CD8-positive, alpha-beta memory T cell (primary cell): ENCODE results near the gene NCOA7. TPM values are rescaled to one million over a fixed set of nuclear protein-coding genes. Genes with fewer than 3 reads are reported as not detected.

Experiments
- CTCF ChIA-PET: fragments of 350-600 bp; sonication (Branson Sonifier 250); formaldehyde crosslinking; loops from one replicate; lab custom pipeline; 2021; ENCODE audit warnings: antibody characterized with exemption; lab: Charles Lee
- POLR2A ChIA-PET: fragments of 350-600 bp; sonication (Branson Sonifier 250); formaldehyde crosslinking; loops from one replicate; lab custom pipeline; 2021; ENCODE audit warnings: antibody characterized with exemption; lab: Charles Lee
- DNase-seq, 5 donors: peaks; one replicate each; pipeline versions ENCODE4 v3.0.0 to v3.0.0-alpha.2; 2020 to 2022; ENCODE audit warnings: mixed read lengths in 1 of 5
- H3K27ac ChIP-seq: one replicate; pipeline ENCODE4 v1.7.0; 2013; ENCODE audit warnings: low read depth, mild to moderate bottlenecking, low read length, moderate library complexity
- H3K27me3 ChIP-seq: 2 replicates; pipeline ENCODE4 v1.7.0; 2013; ENCODE audit warnings: low read length, mild to moderate bottlenecking; ENCODE audit not compliant: insufficient read depth, poor library complexity, severe bottlenecking
- H3K36me3 ChIP-seq: 2 replicates; pipeline ENCODE4 v1.7.0; 2013; ENCODE audit warnings: mild to moderate bottlenecking, low read length, moderate library complexity; ENCODE audit not compliant: insufficient read depth
- H3K4me1 ChIP-seq: 2 replicates; pipeline ENCODE4 v1.7.0; 2013; ENCODE audit warnings: mild to moderate bottlenecking, low read length, moderate library complexity; ENCODE audit not compliant: insufficient read depth
- H3K4me3 ChIP-seq: 2 replicates; pipeline ENCODE4 v1.7.0; 2013; ENCODE audit warnings: mild to moderate bottlenecking, low read length
- H3K9me3 ChIP-seq: 2 replicates; pipeline ENCODE4 v1.7.0; 2013; ENCODE audit warnings: mild to moderate bottlenecking, low read length
- H3K27ac Mint-ChIP-seq, 8 donors: one replicate each; pipeline ENCODE4 v1.8.0; 2020 to 2021; ENCODE audit warnings: mixed read lengths in 8 of 8, mild to moderate bottlenecking in 6 of 8, inconsistent platforms in 3 of 8, moderate library complexity in 3 of 8
- H3K27me3 Mint-ChIP-seq, 2 donors: one replicate each; pipeline ENCODE4 v1.8.0; 2020 to 2021; ENCODE audit warnings: mixed read lengths in 2 of 2, mild to moderate bottlenecking in 1 of 2, moderate library complexity in 1 of 2
- H3K36me3 Mint-ChIP-seq, 3 donors: one replicate each; pipeline ENCODE4 v1.8.0; 2020 to 2021; ENCODE audit warnings: mixed read lengths in 3 of 3, inconsistent platforms in 1 of 3, mild to moderate bottlenecking in 1 of 3
- H3K4me1 Mint-ChIP-seq, 3 donors: one replicate each; pipeline ENCODE4 v1.8.0; 2020 to 2021; ENCODE audit warnings: mixed read lengths in 3 of 3, inconsistent platforms in 1 of 3, mild to moderate bottlenecking in 1 of 3
- H3K4me3 Mint-ChIP-seq, 7 donors: one replicate each; pipeline ENCODE4 v1.8.0; 2020 to 2021; ENCODE audit warnings: mixed read lengths in 7 of 7, mild to moderate bottlenecking in 6 of 7, moderate library complexity in 4 of 7, inconsistent platforms in 2 of 7
- H3K9me3 Mint-ChIP-seq, 5 donors: one replicate each; pipeline ENCODE4 v1.8.0; 2020 to 2022; ENCODE audit warnings: mixed read lengths in 5 of 5, mild to moderate bottlenecking in 3 of 5, moderate library complexity in 2 of 5, inconsistent platforms in 1 of 5
- polyA plus RNA-seq: library from polyadenylated mRNA; unstranded; fragments of 300-500 nt; fragmentation: Illumina TruSeq; gene quantifications from one replicate; pipeline ENCODE4 v1.2.3, GENCODE V29; 2021
- total RNA-seq, 2 experiments: library from RNA; stranded (reverse); gene quantifications; one replicate each; pipeline ENCODE4 v1.2.3, GENCODE V29; 2021

NCOA7 gene
- total and polyA plus RNA-seq, 3 experiments from 2014 or later: 38.3 to 62.5 (median 54.7) TPM

- ChIA-PET CTCF (interaction anchor here (0.8 to 6.1 kb wide), 26 partner anchors 8 to 1477 kb away, joined by 3 to 103 read pairs (median 9); partner anchors contain the start of genes HINT3, RNF146 and TRMT11), POLR2A (interaction anchor here (0.6 to 4.6 kb wide), 10 partner anchors 9 to 488 kb away, joined by 3 to 188 read pairs (median 18); partner anchors contain the start of genes HDDC2, HINT3 and TRMT11)
- H3K9me3 Mint-ChIP-seq: no peaks in the 10 kb centered on the region
- peaks cover 0 to 19% (median 3%) of the 10 kb centered on the region in 3 donors for H3K36me3 Mint-ChIP-seq
- no peaks in the 10 kb centered on the region for H3K36me3 ChIP-seq
- H3K27ac ChIP-seq: peak overlapping the region; percentile 84
- H3K4me3 Mint-ChIP-seq: peak overlapping the region; percentile 93 to 98 (median 95)
- peak in 3 of 5 donors; percentile 26 to 67 (median 60) for DNase-seq
- H3K27me3 ChIP-seq: no peaks in the 10 kb centered on the region
- peak overlapping the region; percentile 97 to 100 (median 98) for H3K27ac Mint-ChIP-seq
- H3K27me3 Mint-ChIP-seq: peaks cover 0 to 1% of the 10 kb centered on the region in 2 donors
- H3K9me3 ChIP-seq: no peaks in the 10 kb centered on the region
- H3K4me1 ChIP-seq: peaks cover 38% of the 10 kb centered on the region
- peaks cover 50 to 59% (median 54%) of the 10 kb centered on the region in 3 donors for H3K4me1 Mint-ChIP-seq
- peak overlapping the region; percentile 69 for H3K4me3 ChIP-seq
Measured at GRCh38 chr6:125789576-125790357, 993 bp upstream of the NCOA7 start.

- POLR2A ChIA-PET: interaction anchor here (0.6 to 4.6 kb wide), 23 partner anchors 10 to 487 kb away, joined by 3 to 188 read pairs (median 4); partner anchors contain the start of genes HEY2, HINT3 and TRMT11
- Histone ChIP-seq H3K27ac (peak overlapping the region; percentile 84), H3K9me3 (no peaks in the 10 kb centered on the region), H3K36me3 (no peaks in the 10 kb centered on the region), H3K4me1 (peaks cover 42% of the 10 kb centered on the region), H3K27me3 (no peaks in the 10 kb centered on the region), H3K4me3 (peak overlapping the region; percentile 71)
- peak overlapping the region; percentile 91 to 100 (median 95) for H3K4me3 Mint-ChIP-seq
- H3K27me3 Mint-ChIP-seq: peaks cover 0 to 1% of the 10 kb centered on the region in 2 donors
- peak overlapping the region; percentile 75 to 97 (median 88) for H3K27ac Mint-ChIP-seq
- H3K36me3 Mint-ChIP-seq: peaks cover 0 to 20% (median 3%) of the 10 kb centered on the region in 3 donors
- peaks cover 56 to 72% (median 63%) of the 10 kb centered on the region in 3 donors for H3K4me1 Mint-ChIP-seq
- CTCF ChIA-PET: interaction anchor here (0.6 to 6.1 kb wide), 35 partner anchors 8 to 488 kb away, joined by 3 to 103 read pairs (median 8); partner anchors contain the start of genes HINT3 and TRMT11
- H3K9me3 Mint-ChIP-seq: no peaks in the 10 kb centered on the region
- peak in 3 of 5 donors; percentile 47 to 58 (median 51) for DNase-seq
Measured at GRCh38 chr6:125791151-125791819, 525 bp downstream of the NCOA7 start.

GRCh38 chr6:125791820-125792165, 1.0 kb downstream of the NCOA7 start:
- Mint-ChIP-seq H3K4me3 (peak overlapping the region; percentile 91 to 100 (median 95)), H3K36me3 (peaks cover 0 to 21% (median 3%) of the 10 kb centered on the region in 3 donors), H3K27ac (peak overlapping the region; percentile 75 to 97 (median 88)), H3K4me1 (peaks cover 56 to 72% (median 64%) of the 10 kb centered on the region in 3 donors), H3K27me3 (peaks cover 0 to 1% of the 10 kb centered on the region in 2 donors), H3K9me3 (no peaks in the 10 kb centered on the region)
- DNase-seq: no peak
- CTCF ChIA-PET: interaction anchor here (0.6 to 6.1 kb wide), 26 partner anchors 10 to 200 kb away, joined by 3 to 103 read pairs (median 9); partner anchors contain the start of genes HINT3 and TRMT11
- Histone ChIP-seq H3K9me3 (no peaks in the 10 kb centered on the region), H3K4me1 (peaks cover 42% of the 10 kb centered on the region), H3K27me3 (no peaks in the 10 kb centered on the region), H3K4me3 (peak overlapping the region; percentile 71), H3K36me3 (no peaks in the 10 kb centered on the region), H3K27ac (peak overlapping the region; percentile 84)
- POLR2A ChIA-PET: interaction anchor here (0.6 to 4.6 kb wide), 10 partner anchors 11 to 194 kb away, joined by 3 to 188 read pairs (median 16); partner anchors contain the start of genes HEY2, HINT3 and TRMT11

DNA sequence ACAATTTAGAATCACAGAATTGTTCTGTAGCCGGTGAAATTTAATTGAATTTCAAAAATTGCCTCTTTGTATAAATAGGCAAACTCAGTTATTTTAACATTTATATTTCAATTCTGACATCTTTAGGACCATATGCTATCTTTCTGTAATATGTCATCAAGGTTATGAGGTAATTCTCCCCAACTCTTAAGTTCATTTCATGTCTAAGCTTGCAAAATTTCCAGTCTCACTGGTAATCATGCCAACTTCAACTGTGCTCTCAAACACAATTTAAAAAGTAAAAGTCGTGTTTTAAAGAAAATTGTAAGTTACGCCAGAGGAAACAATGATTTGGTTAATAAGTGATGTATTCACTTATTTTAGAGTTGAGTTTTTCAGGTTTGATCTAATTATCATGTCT, 1.4 kb downstream of the NCOA7 start:
- ChIA-PET CTCF (interaction anchor here (0.6 to 6.1 kb wide), 24 partner anchors 10 to 200 kb away, joined by 3 to 103 read pairs (median 10); partner anchors contain the start of genes HINT3 and TRMT11), POLR2A (interaction anchor here (0.6 to 4.6 kb wide), 6 partner anchors 11 to 164 kb away, joined by 3 to 188 read pairs (median 30); partner anchors contain the start of gene HINT3)
- Mint-ChIP-seq H3K4me3 (peak overlapping the region; percentile 91 to 100 (median 95)), H3K4me1 (peaks cover 56 to 71% (median 68%) of the 10 kb centered on the region in 3 donors), H3K27ac (peak overlapping the region in 7 of 8 donors; percentile 24 to 97 (median 88)), H3K36me3 (peaks cover 0 to 23% (median 2%) of the 10 kb centered on the region in 3 donors), H3K9me3 (no peaks in the 10 kb centered on the region), H3K27me3 (peaks cover 0 to 1% of the 10 kb centered on the region in 2 donors)
- H3K27me3 ChIP-seq: no peaks in the 10 kb centered on the region
- no peaks in the 10 kb centered on the region for H3K9me3 ChIP-seq
- no peak overlapping the region for H3K27ac ChIP-seq
- peaks cover 42% of the 10 kb centered on the region for H3K4me1 ChIP-seq
- DNase-seq: no peak
- H3K4me3 ChIP-seq: no peak overlapping the region
- no peaks in the 10 kb centered on the region for H3K36me3 ChIP-seq

GRCh38 chr6:125792680-125793079, 1.9 kb downstream of the NCOA7 start:
- Mint-ChIP-seq H3K4me3 (peak overlapping the region; percentile 40 to 100 (median 60)), H3K36me3 (peaks cover 0 to 24% (median 0%) of the 10 kb centered on the region in 3 donors), H3K4me1 (peaks cover 60 to 73% (median 72%) of the 10 kb centered on the region in 3 donors), H3K9me3 (no peaks in the 10 kb centered on the region), H3K27me3 (peaks cover 0 to 1% of the 10 kb centered on the region in 2 donors), H3K27ac (peak overlapping the region in 5 of 8 donors; percentile 23 to 66 (median 52))
- no peak for DNase-seq
- no peak overlapping the region for H3K27ac ChIP-seq
- ChIA-PET CTCF (interaction anchor here (0.7 to 4.0 kb wide), 5 partner anchors 9 to 125 kb away, joined by 3 to 78 read pairs (median 15); no protein-coding TSS in a partner anchor), POLR2A (interaction anchor here (4.6 kb wide), 1 partner anchor 11 kb away, joined by 188 read pairs; no protein-coding TSS in a partner anchor)
- no peaks in the 10 kb centered on the region for H3K36me3 ChIP-seq
- no peak overlapping the region for H3K4me3 ChIP-seq
- H3K27me3 ChIP-seq: no peaks in the 10 kb centered on the region
- H3K9me3 ChIP-seq: no peaks in the 10 kb centered on the region
- H3K4me1 ChIP-seq: peaks cover 42% of the 10 kb centered on the region

DNA sequence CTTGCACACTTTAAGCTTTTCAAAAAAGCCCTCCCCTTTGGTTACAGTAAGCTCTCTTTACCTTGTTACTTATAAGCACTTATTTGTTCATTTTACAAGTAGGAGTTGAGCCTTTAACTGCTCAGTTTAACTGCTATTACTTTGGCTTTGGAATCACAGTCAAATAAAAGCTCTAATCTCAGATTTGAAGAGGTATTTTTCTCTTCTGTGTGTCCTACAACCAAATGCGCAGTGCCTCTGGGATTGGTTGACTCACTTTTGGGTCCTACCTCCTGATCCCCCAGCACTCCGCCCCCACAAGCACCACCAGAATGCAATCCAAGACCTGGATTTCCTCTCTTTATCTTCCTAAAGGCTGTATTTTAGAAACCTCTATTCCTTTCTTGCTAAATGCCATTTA, 2.5 kb downstream of the NCOA7 start:
- no peak overlapping the region for H3K4me3 ChIP-seq
- no peaks in the 10 kb centered on the region for H3K9me3 ChIP-seq
- H3K36me3 Mint-ChIP-seq: peaks cover 0 to 27% (median 0%) of the 10 kb centered on the region in 3 donors
- peaks cover 58 to 75% (median 70%) of the 10 kb centered on the region in 3 donors for H3K4me1 Mint-ChIP-seq
- H3K9me3 Mint-ChIP-seq: no peaks in the 10 kb centered on the region
- ChIA-PET POLR2A (interaction anchor here (4.6 kb wide), 1 partner anchor 12 kb away, joined by 188 read pairs; no protein-coding TSS in a partner anchor), CTCF (interaction anchor here (0.7 to 2.0 kb wide), 4 partner anchors 8 to 163 kb away, joined by 3 to 10 read pairs (median 4); partner anchors contain the start of gene HINT3)
- peaks cover 39% of the 10 kb centered on the region for H3K4me1 ChIP-seq
- H3K27me3 ChIP-seq: no peaks in the 10 kb centered on the region
- H3K27ac ChIP-seq: no peak overlapping the region
- H3K36me3 ChIP-seq: no peaks in the 10 kb centered on the region
- peak overlapping the region in 6 of 8 donors; percentile 60 to 84 (median 74) for H3K27ac Mint-ChIP-seq
- DNase-seq: no peak
- H3K27me3 Mint-ChIP-seq: peaks cover 0 to 1% of the 10 kb centered on the region in 2 donors
- peak overlapping the region in 6 of 7 donors; percentile 10 to 79 (median 60) for H3K4me3 Mint-ChIP-seq

- Histone ChIP-seq H3K9me3 (no peaks in the 10 kb centered on the region), H3K4me3 (no peak overlapping the region), H3K36me3 (no peaks in the 10 kb centered on the region), H3K27me3 (no peaks in the 10 kb centered on the region), H3K27ac (no peak overlapping the region), H3K4me1 (peaks cover 34% of the 10 kb centered on the region)
- H3K27me3 Mint-ChIP-seq: peaks cover 0 to 1% of the 10 kb centered on the region in 2 donors
- CTCF ChIA-PET: interaction anchor here (0.9 to 1.3 kb wide), 2 partner anchors 13 to 162 kb away, joined by 3 to 5 read pairs; partner anchors contain the start of gene HINT3
- DNase-seq: peak in 1 of 5 donors; percentile 27
- POLR2A ChIA-PET: interaction anchor here (2.5 kb wide), 1 partner anchor 13 kb away, joined by 10 read pairs; no protein-coding TSS in a partner anchor
- peaks cover 58 to 75% (median 69%) of the 10 kb centered on the region in 3 donors for H3K4me1 Mint-ChIP-seq
- H3K36me3 Mint-ChIP-seq: peaks cover 0 to 29% (median 0%) of the 10 kb centered on the region in 3 donors
- peak overlapping the region; percentile 15 to 79 (median 58) for H3K4me3 Mint-ChIP-seq
- no peaks in the 10 kb centered on the region for H3K9me3 Mint-ChIP-seq
- H3K27ac Mint-ChIP-seq: peak overlapping the region in 7 of 8 donors; percentile 16 to 84 (median 73)
Measured at GRCh38 chr6:125793863-125794262, 3.1 kb downstream of the NCOA7 start.
